ENCODE data around the gene SUPT16H. TPM values are rescaled to one million over a fixed set of nuclear protein-coding genes. Genes with fewer than 3 reads are reported as not detected.

SUPT16H gene
- total and polyA plus RNA-seq, 10 of the 15 experiments (the other 5 are each of a cell fraction or from before 2014, with no cell fraction given): 90.7 to 201 (median 121) TPM

DNA sequence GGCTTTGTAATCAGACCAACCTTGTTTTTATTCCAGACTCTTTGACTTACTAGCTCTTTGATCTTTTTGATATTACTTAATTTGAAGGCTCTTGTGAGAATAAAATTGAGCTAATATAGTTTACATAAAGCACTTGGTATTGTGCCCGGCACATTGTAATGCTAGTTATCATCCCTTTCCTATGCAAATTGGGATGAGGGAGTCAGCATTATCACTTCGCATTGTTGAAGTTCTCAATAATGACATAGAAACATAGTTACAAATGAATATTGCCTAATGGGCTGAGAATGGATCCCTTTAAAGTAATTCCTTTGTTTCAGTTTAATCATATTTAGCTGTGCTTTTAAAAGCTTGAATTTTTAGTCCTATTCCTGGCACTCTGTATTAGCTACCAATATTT, 36.6 kb downstream of the SUPT16H start (continued):
- TF ChIP-seq, protein P1, sequence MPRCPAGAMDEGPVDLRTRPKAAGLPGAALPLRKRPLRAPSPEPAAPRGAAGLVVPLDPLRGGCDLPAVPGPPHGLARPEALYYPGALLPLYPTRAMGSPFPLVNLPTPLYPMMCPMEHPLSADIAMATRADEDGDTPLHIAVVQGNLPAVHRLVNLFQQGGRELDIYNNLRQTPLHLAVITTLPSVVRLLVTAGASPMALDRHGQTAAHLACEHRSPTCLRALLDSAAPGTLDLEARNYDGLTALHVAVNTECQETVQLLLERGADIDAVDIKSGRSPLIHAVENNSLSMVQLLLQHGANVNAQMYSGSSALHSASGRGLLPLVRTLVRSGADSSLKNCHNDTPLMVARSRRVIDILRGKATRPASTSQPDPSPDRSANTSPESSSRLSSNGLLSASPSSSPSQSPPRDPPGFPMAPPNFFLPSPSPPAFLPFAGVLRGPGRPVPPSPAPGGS (IDR thresholded peaks at IDR 0.05; ENCODE audit: borderline replicate concordance, insufficient read depth, low read depth, low read length, poor library complexity, severe bottlenecking): no peak
- no peak for TF ChIP-seq NFXL1 (IDR thresholded peaks at IDR 0.05; ENCODE audit: borderline replicate concordance)
- no peak for TF ChIP-seq ZNF274 (IDR thresholded peaks at IDR 0.05; ENCODE audit: insufficient read depth, insufficient read length)
- no peak for TF ChIP-seq ZBED1 (IDR thresholded peaks at IDR 0.05; ENCODE audit: borderline replicate concordance)
- no peak for TF ChIP-seq RB1 (IDR thresholded peaks at IDR 0.05; ENCODE audit: borderline replicate concordance)

DNA sequence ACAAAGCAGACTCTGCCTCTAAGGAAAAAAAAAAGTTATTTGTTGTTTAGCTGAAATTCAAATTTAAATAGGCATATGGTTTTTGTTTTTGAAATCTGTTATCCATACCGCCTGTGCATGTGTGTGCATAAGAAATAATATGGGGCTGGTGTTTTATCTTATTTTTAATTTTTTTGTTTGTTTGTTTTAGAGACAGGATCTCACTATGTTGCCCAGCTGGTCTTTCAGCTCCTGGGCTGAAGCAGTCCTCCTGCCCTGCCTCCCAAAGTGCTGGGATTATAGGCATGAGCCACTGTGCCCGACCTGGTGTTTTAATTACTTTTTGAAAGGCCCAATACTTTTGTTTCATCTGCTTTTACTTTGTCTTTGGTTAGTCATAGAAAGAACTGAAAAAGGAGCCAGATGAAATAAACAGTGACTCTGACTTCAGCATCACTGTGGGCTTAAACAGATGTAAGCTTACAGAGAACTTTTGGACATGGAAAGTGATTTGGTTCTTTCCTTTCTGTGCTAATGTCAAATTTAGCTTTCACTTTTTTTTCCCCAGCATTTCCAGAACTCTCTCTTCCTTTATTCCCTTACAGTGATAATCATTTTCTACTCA, 37.2 kb downstream of the SUPT16H start:
- Histone ChIP-seq H3K27ac (ENCODE audit: control insufficient read depth, insufficient read depth) (no peak overlapping the region), H3K4me2 (ENCODE audit: control insufficient read depth, insufficient read depth) (no peak overlapping the region), H3K79me2 (ENCODE audit: control insufficient read depth, insufficient read depth, low read length) (no peaks in the 10 kb centered on the region), H3K4me3 (no peak overlapping the region), H3K36me3 (ENCODE audit: control insufficient read depth in 2 of 2, insufficient read depth in 2 of 2, low read length in 1 of 2) (0 out of 4 replicates have a peak, but pooled peaks cover 0 to under 1% of the 10 kb centered on the region in 2 experiments), H3K4me1 (ENCODE audit: control insufficient read depth, insufficient read depth, low read length) (no peaks in the 10 kb centered on the region), H3K27me3 (replicated peaks in 1 of 2; ENCODE audit: control insufficient read depth in 2 of 2, insufficient read depth in 2 of 2, low read length in 1 of 2) (no peaks in the 10 kb centered on the region), H3K9ac (ENCODE audit: control insufficient read depth, insufficient read depth, low read length) (no peak overlapping the region), H4K20me1 (ENCODE audit: control insufficient read depth, insufficient read depth) (no peaks in the 10 kb centered on the region), H2AFZ (ENCODE audit: control insufficient read depth, low read depth, low read length) (no peak overlapping the region), H3K9me3 (replicated peaks; ENCODE audit: control insufficient read depth, insufficient read depth, low read length) (no peaks in the 10 kb centered on the region)
- BruUV-seq (replicated peaks): no TSS peak
- ATAC-seq: no peak
- no peak for DNase-seq (ENCODE audit: low read depth, low spot score)
- FAIRE-seq: no peak
- ChIA-PET RAD21 (ENCODE audit: unreplicated experiment) (no interaction called here), SMC1A (ENCODE audit: uncharacterized antibody, unreplicated experiment) (interaction anchor here (0.8 to 1.7 kb wide), 3 partner anchors 8 to 35 kb away, joined by 3 to 5 read pairs (median 3); no protein-coding TSS in a partner anchor), POLR2A (no interaction called here), CTCF (interaction anchor here (0.9 to 1.2 kb wide), 3 partner anchors 9 to 278 kb away, joined by 3 read pairs; no protein-coding TSS in a partner anchor)
- WGBS (ENCODE audit: insufficient coverage, insufficient replicate concordance, low lambda C conversion rate, missing lambda C conversion rate): 58% methylated on average over 2 of the region's 2 CpGs
- intact Hi-C loops (cut with micrococcal nuclease; ENCODE audit: unreplicated experiment): no loop called here
- in situ Hi-C loops (cut with MboI): no loop called here
- TF ChIP-seq, protein P2, sequence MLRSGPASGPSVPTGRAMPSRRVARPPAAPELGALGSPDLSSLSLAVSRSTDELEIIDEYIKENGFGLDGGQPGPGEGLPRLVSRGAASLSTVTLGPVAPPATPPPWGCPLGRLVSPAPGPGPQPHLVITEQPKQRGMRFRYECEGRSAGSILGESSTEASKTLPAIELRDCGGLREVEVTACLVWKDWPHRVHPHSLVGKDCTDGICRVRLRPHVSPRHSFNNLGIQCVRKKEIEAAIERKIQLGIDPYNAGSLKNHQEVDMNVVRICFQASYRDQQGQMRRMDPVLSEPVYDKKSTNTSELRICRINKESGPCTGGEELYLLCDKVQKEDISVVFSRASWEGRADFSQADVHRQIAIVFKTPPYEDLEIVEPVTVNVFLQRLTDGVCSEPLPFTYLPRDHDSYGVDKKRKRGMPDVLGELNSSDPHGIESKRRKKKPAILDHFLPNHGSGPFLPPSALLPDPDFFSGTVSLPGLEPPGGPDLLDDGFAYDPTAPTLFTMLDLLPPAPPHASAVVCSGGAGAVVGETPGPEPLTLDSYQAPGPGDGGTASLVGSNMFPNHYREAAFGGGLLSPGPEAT (IDR thresholded peaks at IDR 0.05; ENCODE audit: low read depth): no peak
- TF ChIP-seq ZSCAN29 (IDR thresholded peaks at IDR 0.05): no peak
- no peak for TF ChIP-seq RBBP5 (conservative IDR thresholded peaks at IDR 0.05)
- TF ChIP-seq YBX1 (IDR thresholded peaks at IDR 0.05): no peak
- TF ChIP-seq PAX8 (IDR thresholded peaks at IDR 0.05): no peak
- TF ChIP-seq NFXL1 (IDR thresholded peaks at IDR 0.05; ENCODE audit: borderline replicate concordance): no peak
- no peak for TF ChIP-seq ZNF274 (IDR thresholded peaks at IDR 0.05; ENCODE audit: insufficient read depth, insufficient read length)
- no peak for TF ChIP-seq ZNF207 (IDR thresholded peaks at IDR 0.05; ENCODE audit: borderline replicate concordance)
- no peak for TF ChIP-seq RELA (IDR thresholded peaks at IDR 0.05; ENCODE audit: borderline replicate concordance, partially characterized antibody)
- no peak for TF ChIP-seq RUNX3 (IDR thresholded peaks at IDR 0.05; ENCODE audit: low read length)
- no peak for TF ChIP-seq POLR2AphosphoS2 (IDR thresholded peaks at IDR 0.05; ENCODE audit: low read depth, low read length)
- TF ChIP-seq, protein P3, sequence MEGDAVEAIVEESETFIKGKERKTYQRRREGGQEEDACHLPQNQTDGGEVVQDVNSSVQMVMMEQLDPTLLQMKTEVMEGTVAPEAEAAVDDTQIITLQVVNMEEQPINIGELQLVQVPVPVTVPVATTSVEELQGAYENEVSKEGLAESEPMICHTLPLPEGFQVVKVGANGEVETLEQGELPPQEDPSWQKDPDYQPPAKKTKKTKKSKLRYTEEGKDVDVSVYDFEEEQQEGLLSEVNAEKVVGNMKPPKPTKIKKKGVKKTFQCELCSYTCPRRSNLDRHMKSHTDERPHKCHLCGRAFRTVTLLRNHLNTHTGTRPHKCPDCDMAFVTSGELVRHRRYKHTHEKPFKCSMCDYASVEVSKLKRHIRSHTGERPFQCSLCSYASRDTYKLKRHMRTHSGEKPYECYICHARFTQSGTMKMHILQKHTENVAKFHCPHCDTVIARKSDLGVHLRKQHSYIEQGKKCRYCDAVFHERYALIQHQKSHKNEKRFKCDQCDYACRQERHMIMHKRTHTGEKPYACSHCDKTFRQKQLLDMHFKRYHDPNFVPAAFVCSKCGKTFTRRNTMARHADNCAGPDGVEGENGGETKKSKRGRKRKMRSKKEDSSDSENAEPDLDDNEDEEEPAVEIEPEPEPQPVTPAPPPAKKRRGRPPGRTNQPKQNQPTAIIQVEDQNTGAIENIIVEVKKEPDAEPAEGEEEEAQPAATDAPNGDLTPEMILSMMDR (IDR thresholded peaks at IDR 0.05 in 2 of 3, conservative IDR thresholded peaks at IDR 0.05 in 1 of 3; ENCODE audit: control insufficient read depth in 2 of 3, extremely low read depth in 1 of 3, insufficient read depth in 1 of 3, low read depth in 3 of 3, low read length in 3 of 3): no peak
